Measurements from ENCODE around the gene STAM.

GRCh38 chr10:17708821-17709220, 64.9 kb downstream of the STAM start:
- TF ChIP-seq CTCF (conservative IDR thresholded peaks at IDR 0.05; ENCODE audit: low read length) (no peak), EZH2phosphoT487 (IDR thresholded peaks at IDR 0.05; ENCODE audit: borderline replicate concordance) (no peak)

All from Loucy (cell line).